PC-3 (cell line): ENCODE results near the gene SLC38A4. TPM values are rescaled to one million over a fixed set of nuclear protein-coding genes. Genes with fewer than 3 reads are reported as not detected.
"Not testable (repeated sequence)": the region's sequence is repeated elsewhere in the genome, so short reads cannot be mapped to it uniquely, and the experiment has no call there.

ENCODE experiments used
- ATAC-seq: fragments of 200-7000 bp; cut with Tn5 transposase; 2 replicates; pipeline ENCODE4 v1.9.1; 2020; ENCODE audit warnings: mild to moderate bottlenecking, moderate library complexity
- BruUV-seq: library from RNA; stranded (reverse); fragments of 400-500 nt; replicated peaks from 2 replicates; lab custom pipeline; 2021; lab: Mats Ljungman, UMichigan
- CTCF ChIA-PET: fragments of 300-600 bp; sonication (Branson Sonifier 250); formaldehyde crosslinking; loops from one replicate; lab custom pipeline; 2022; ENCODE audit warnings: antibody characterized with exemption; lab: Charles Lee
- POLR2A ChIA-PET: fragments of 300-600 bp; sonication (Branson Sonifier 250); formaldehyde crosslinking; loops from one replicate; lab custom pipeline; 2022; ENCODE audit warnings: antibody characterized with exemption; ENCODE audit not compliant: unreplicated experiment; lab: Charles Lee
- DNase-seq: peaks from one replicate; pipeline ENCODE4 v3.0.0-alpha.2; 2015
- H2AFZ ChIP-seq: fragments of 300-600 bp; sonication (generic); 2 replicates; pipeline ENCODE4 v1.6.0; 2016; ENCODE audit warnings: antibody characterized with exemption, low read length
- H3F3A ChIP-seq: fragments of 300-600 bp; sonication (generic); one replicate; pipeline ENCODE4 v1.6.0; 2017; ENCODE audit warnings: antibody characterized with exemption, low read length, control low read depth, mild to moderate bottlenecking; ENCODE audit not compliant: unreplicated experiment
- H3K27ac ChIP-seq: fragments of 300-600 bp; sonication (generic); 2 replicates; pipeline ENCODE4 v1.5.1; 2016; ENCODE audit warnings: mild to moderate bottlenecking, low read length
- H3K27me3 ChIP-seq: fragments of 300-600 bp; sonication (generic); 2 replicates; pipeline ENCODE4 v1.6.1; 2016; ENCODE audit warnings: low read length, mixed read lengths
- H3K36me3 ChIP-seq: fragments of 300-600 bp; sonication (generic); 2 replicates; pipeline ENCODE4 v1.6.1; 2016; ENCODE audit warnings: low read depth, mixed run types, low read length, mixed read lengths
- H3K4me1 ChIP-seq: fragments of 300-600 bp; sonication (generic); 2 replicates; pipeline ENCODE4 v1.5.1; 2016; ENCODE audit warnings: low read length; ENCODE audit not compliant: insufficient read depth
- H3K4me2 ChIP-seq: fragments of 300-600 bp; sonication (generic); 2 replicates; pipeline ENCODE4 v1.6.0; 2016; ENCODE audit warnings: low read length
- H3K4me3 ChIP-seq: fragments of 300-600 bp; sonication (generic); 2 replicates; pipeline ENCODE4 v1.5.1; 2016; ENCODE audit warnings: mild to moderate bottlenecking, low read length, mixed read lengths
- H3K79me2 ChIP-seq: fragments of 300-600 bp; sonication (generic); 2 replicates; pipeline ENCODE4 v1.6.1; 2017; ENCODE audit warnings: low read length, mixed read lengths
- H3K9ac ChIP-seq: fragments of 300-600 bp; sonication (generic); 2 replicates; pipeline ENCODE4 v1.6.0; 2016; ENCODE audit warnings: mild to moderate bottlenecking, low read length
- H3K9me2 ChIP-seq: fragments of 300-600 bp; sonication (generic); replicated peaks from 2 replicates; pipeline ENCODE4 v1.6.1; 2016; ENCODE audit warnings: mixed run types, low read length, mixed read lengths
- H3K9me3 ChIP-seq: fragments of 300-600 bp; sonication (generic); 2 replicates; pipeline ENCODE4 v1.6.1; 2016; ENCODE audit warnings: low read length, mixed read lengths
- H4K20me1 ChIP-seq: fragments of 300-600 bp; sonication (generic); 2 replicates; pipeline ENCODE4 v1.6.1; 2016; ENCODE audit warnings: low read length, mixed read lengths
- CTCF ChIP-seq: fragments of 300-600 bp; sonication (generic); conservative IDR thresholded peaks from 2 replicates; pipeline ENCODE4 v1.5.1; 2017; ENCODE audit warnings: antibody characterized with exemption, low read depth, mild to moderate bottlenecking, low read length
- EZH2 ChIP-seq: fragments of 300-600 bp; sonication (generic); IDR thresholded peaks from one replicate; pipeline ENCODE4 v1.6.1; 2017; ENCODE audit warnings: antibody characterized with exemption, mild to moderate bottlenecking, low read length; ENCODE audit not compliant: unreplicated experiment
- EZH2phosphoT487 ChIP-seq: fragments of 300-600 bp; sonication (generic); IDR thresholded peaks from 2 replicates; pipeline ENCODE4 v1.6.1; 2018; ENCODE audit warnings: mild to moderate bottlenecking, antibody characterized with exemption, low read length, borderline replicate concordance
- intact Hi-C: fragments of 100-400 bp; cut with micrococcal nuclease; formaldehyde crosslinking; loops from 2 replicates; pipeline ENCODE4 v1.9.0; 2023
- total RNA-seq: library from RNA; depleted of rRNA; stranded (reverse); fragments of >200 nt; gene quantifications from 2 replicates; pipeline ENCODE4 v1.2.3, GENCODE V29; 2014

The SLC38A4 gene
- total RNA-seq, 1 experiment from 2014 or later = not detected

GRCh38 chr12:46858368-46858767 lies 32.6 kb upstream of the SLC38A4 start:
- DNase-seq (no peak), ATAC-seq (no peak)
- Histone ChIP-seq H3K4me2 (no peak overlapping the region), H2AFZ (no peak overlapping the region), H3K36me3 (peaks cover 3% of the 10 kb centered on the region; the same call in 1 of the 2 replicates), H3K27ac (no peak overlapping the region), H3K9me2 (no peaks in the 10 kb centered on the region), H3K4me1 (no peaks in the 10 kb centered on the region), H3F3A (no peaks in the 10 kb centered on the region), H3K4me3 (no peak overlapping the region), H3K79me2 (no peaks in the 10 kb centered on the region), H3K9ac (no peak overlapping the region), H3K27me3 (no peaks in the 10 kb centered on the region), H3K9me3 (peaks cover 33% of the 10 kb centered on the region), H4K20me1 (no peaks in the 10 kb centered on the region)
- CTCF ChIA-PET = no interaction called here
- BruUV-seq = no TSS peak
- POLR2A ChIA-PET = no interaction called here
- no peak for TF ChIP-seq EZH2phosphoT487
- TF ChIP-seq CTCF = no peak
- no peak for TF ChIP-seq EZH2
- intact Hi-C loops = no loop called here

- H3F3A ChIP-seq = no peaks in the 10 kb centered on the region
- intact Hi-C loops = no loop called here
- H3K9ac ChIP-seq = no peak overlapping the region
- ATAC-seq (no peak), DNase-seq (no peak)
- H3K36me3 ChIP-seq = peaks cover 3% of the 10 kb centered on the region; the same call in 1 of the 2 replicates
- no peaks in the 10 kb centered on the region for H3K79me2 ChIP-seq
- H3K4me1 ChIP-seq = no peaks in the 10 kb centered on the region
- no peak overlapping the region for H3K27ac ChIP-seq
- H3K9me3 ChIP-seq = peaks cover 33% of the 10 kb centered on the region
- ChIA-PET CTCF (no interaction called here), POLR2A (no interaction called here)
- H3K9me2 ChIP-seq = no peaks in the 10 kb centered on the region
- no peak for TF ChIP-seq EZH2phosphoT487
- TF ChIP-seq EZH2 = no peak
- no peak for TF ChIP-seq CTCF
- H3K27me3 ChIP-seq = no peaks in the 10 kb centered on the region
- H4K20me1 ChIP-seq = no peaks in the 10 kb centered on the region
- no TSS peak for BruUV-seq
- H3K4me2 ChIP-seq = no peak overlapping the region
- H3K4me3 ChIP-seq = no peak overlapping the region
- no peak overlapping the region for H2AFZ ChIP-seq
Observed at GRCh38 chr12:46857486-46857885, 31.7 kb upstream of the SLC38A4 start.

- peaks cover 33% of the 10 kb centered on the region for H3K9me3 ChIP-seq
- H3K79me2 ChIP-seq = no peaks in the 10 kb centered on the region
- no peak overlapping the region for H3K9ac ChIP-seq
- no peaks in the 10 kb centered on the region for H3K27me3 ChIP-seq
- H3F3A ChIP-seq = no peaks in the 10 kb centered on the region
- no peak overlapping the region for H3K27ac ChIP-seq
- no peaks in the 10 kb centered on the region for H3K4me1 ChIP-seq
- peaks cover 3% of the 10 kb centered on the region; the same call in 1 of the 2 replicates for H3K36me3 ChIP-seq
- no peak for DNase-seq
- TF ChIP-seq CTCF (no peak), EZH2 (no peak), EZH2phosphoT487 (no peak)
- no peak overlapping the region for H2AFZ ChIP-seq
- H3K4me2 ChIP-seq = no peak overlapping the region
- ChIA-PET POLR2A (no interaction called here), CTCF (no interaction called here)
- intact Hi-C loops = no loop called here
- no peaks in the 10 kb centered on the region for H3K9me2 ChIP-seq
- BruUV-seq = no TSS peak
- no peak for ATAC-seq
- no peaks in the 10 kb centered on the region for H4K20me1 ChIP-seq
- no peak overlapping the region for H3K4me3 ChIP-seq
Observed at GRCh38 chr12:46855760-46856159, 30.0 kb upstream of the SLC38A4 start.

DNA sequence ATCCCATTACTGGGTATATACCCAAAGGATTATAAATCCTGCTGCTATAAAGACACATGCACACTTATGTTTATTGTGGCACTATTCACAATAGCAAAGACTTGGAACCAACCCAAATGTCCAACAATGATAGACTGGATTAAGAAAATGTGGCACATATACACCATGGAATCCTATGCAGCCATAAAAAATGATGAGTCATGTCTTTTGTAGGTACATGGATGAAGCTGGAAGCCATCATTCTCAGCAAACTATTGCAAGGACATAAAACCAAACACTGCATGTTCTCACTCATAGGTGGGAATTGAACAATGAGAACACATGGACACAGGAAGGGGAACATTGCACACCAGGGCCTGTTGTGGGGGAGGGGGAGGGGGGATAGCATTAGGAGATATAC lies 28.4 kb upstream of the SLC38A4 start:
- ATAC-seq, H3K4me2 ChIP-seq, H3K9me2 ChIP-seq, POLR2A ChIA-PET, DNase-seq, H3K27ac ChIP-seq, intact Hi-C loops, H3K4me3 ChIP-seq, BruUV-seq, H3K4me1 ChIP-seq, H4K20me1 ChIP-seq, H3K27me3 ChIP-seq, CTCF ChIA-PET, H3K79me2 ChIP-seq, H3K36me3 ChIP-seq, H3F3A ChIP-seq, H3K9ac ChIP-seq, H2AFZ ChIP-seq: not testable (repeated sequence)
- peaks cover 26% of the 10 kb centered on the region for H3K9me3 ChIP-seq
